ENCODE results near the gene KIF1B. TPM values are rescaled to one million over a fixed set of nuclear protein-coding genes. Genes with fewer than 3 reads are reported as not detected.

Gene KIF1B
- total and polyA plus RNA-seq, 4 donors: 8.4 to 40.9 (median 8.9) TPM

DNA sequence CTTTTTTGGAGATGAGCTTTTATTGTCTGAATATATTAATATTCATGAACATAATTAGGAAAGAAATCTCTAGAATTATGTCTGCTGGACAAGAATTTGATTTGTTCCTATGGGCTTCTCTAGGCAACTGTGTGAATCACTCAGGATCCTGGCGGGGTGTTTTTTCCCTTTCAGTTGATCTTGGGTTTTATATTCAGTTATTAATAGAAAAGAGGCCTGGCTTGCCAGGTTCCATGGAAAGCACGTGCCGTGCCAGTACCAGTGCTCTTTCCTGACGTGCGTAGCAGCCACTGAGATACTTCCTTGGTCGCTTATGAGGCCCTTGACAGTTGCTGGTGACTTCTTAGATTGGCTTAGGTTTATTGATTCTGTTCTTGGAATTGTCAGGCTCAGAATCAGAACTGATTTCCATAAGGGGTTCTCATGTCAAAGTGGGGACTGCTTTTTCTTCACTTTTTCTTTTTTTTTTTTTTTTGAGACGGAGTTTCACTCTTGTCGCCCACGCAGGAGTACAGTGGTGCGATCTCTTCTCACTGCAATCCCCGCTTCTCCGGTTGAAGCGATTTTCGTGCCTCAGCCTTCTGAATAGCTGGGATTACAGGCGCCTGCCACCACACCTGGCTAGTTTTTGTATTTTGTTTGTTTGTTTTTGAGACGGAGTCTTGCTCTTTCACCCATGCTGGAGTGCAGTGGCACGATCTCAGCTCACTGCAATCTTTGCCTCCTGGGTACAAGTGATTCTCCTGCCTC lies 48.7 kb upstream of the KIF1B start (continued):
- TF ChIP-seq MAX (IDR thresholded peaks at IDR 0.05) (no peak), CTCF (IDR thresholded peaks at IDR 0.05; ENCODE audit: low read depth, low read length, missing input control) (no peak), NR2F2 (IDR thresholded peaks at IDR 0.05) (no peak)

GRCh38 chr1:10168912-10169514 lies 41.4 kb upstream of the KIF1B start:
- Histone ChIP-seq H3K9ac (ENCODE audit: low read depth in 1 of 2, low read length in 2 of 2) (no peak overlapping the region), H3K4me3 (ENCODE audit: low read depth in 1 of 3, low read length in 3 of 3) (no peak overlapping the region), H3K4me1 (ENCODE audit: control insufficient read depth in 4 of 4, insufficient read depth in 4 of 4, low read length in 3 of 4) (no peaks in the 10 kb centered on the region), H3K36me3 (ENCODE audit: control insufficient read depth in 4 of 4, insufficient read depth in 3 of 4, low read depth in 1 of 4, low read length in 3 of 4) (peaks cover 8 to 47% (median 30%) of the 10 kb centered on the region in 4 donors), H3K27me3 (ENCODE audit: control insufficient read depth in 4 of 4, insufficient read depth in 4 of 4, low read length in 3 of 4) (no peaks in the 10 kb centered on the region), H3K27ac (ENCODE audit: low read depth in 1 of 2, low read length in 2 of 2) (no peak overlapping the region), H3K9me3 (ENCODE audit: control insufficient read depth in 4 of 4, low read length in 3 of 4) (no peaks in the 10 kb centered on the region)
- 94% methylated on average over 7 of the region's 7 CpGs for WGBS
- no peak for DNase-seq (ENCODE audit: low spot score)
- TF ChIP-seq FOXA2 (IDR thresholded peaks at IDR 0.05): no peak
- no peak for TF ChIP-seq MAX (IDR thresholded peaks at IDR 0.05)
- TF ChIP-seq YY1 (IDR thresholded peaks at IDR 0.05): no peak
- no peak for TF ChIP-seq ATF3 (IDR thresholded peaks at IDR 0.05)
- no peak for TF ChIP-seq REST (IDR thresholded peaks at IDR 0.05)
- no peak for TF ChIP-seq GABPA (IDR thresholded peaks at IDR 0.05 in 1 of 2, conservative IDR thresholded peaks at IDR 0.05 in 1 of 2)
- no peak for TF ChIP-seq FOXA1 (IDR thresholded peaks at IDR 0.05)
- TF ChIP-seq HNF4A (conservative IDR thresholded peaks at IDR 0.05): no peak
- no peak for TF ChIP-seq EGR1 (IDR thresholded peaks at IDR 0.05; ENCODE audit: low read depth in 2 of 2)
- TF ChIP-seq RAD21 (IDR thresholded peaks at IDR 0.05): no peak
- no peak for TF ChIP-seq HNF4G (IDR thresholded peaks at IDR 0.05)
- TF ChIP-seq CTCF (IDR thresholded peaks at IDR 0.05; ENCODE audit: low read depth, low read length, missing input control): no peak
- no peak for TF ChIP-seq RXRA (IDR thresholded peaks at IDR 0.05)
- no peak for TF ChIP-seq JUND (IDR thresholded peaks at IDR 0.05)
- no peak for TF ChIP-seq SP1 (IDR thresholded peaks at IDR 0.05)
- TF ChIP-seq ZBTB33 (IDR thresholded peaks at IDR 0.05): no peak

Measured in liver (tissue), 9 donors.